GM23248 (cell line): Measurements from ENCODE around the gene TRIM17. TPM values are rescaled to one million over a fixed set of nuclear protein-coding genes. Genes with fewer than 3 reads are reported as not detected.

Experiments
- DNase-seq: peaks from one replicate; pipeline ENCODE4 v3.0.0-alpha.2; 2015
- H2AFZ ChIP-seq: fragments of 200-600 bp; sonication (generic); 2 replicates; pipeline ENCODE4 v1.6.1; 2016; ENCODE audit warnings: antibody characterized with exemption
- H3F3A ChIP-seq: fragments of 200-600 bp; sonication (generic); 2 replicates; pipeline ENCODE4 v1.6.1; 2016; ENCODE audit warnings: mild to moderate bottlenecking, antibody characterized with exemption, mixed run types; ENCODE audit not compliant: insufficient read depth
- H3K27ac ChIP-seq: fragments of 200-600 bp; sonication (generic); 2 replicates; pipeline ENCODE4 v1.5.1; 2016; ENCODE audit warnings: mild to moderate bottlenecking
- H3K27me3 ChIP-seq: fragments of 200-600 bp; sonication (generic); replicated peaks from 2 replicates; pipeline ENCODE4 v1.6.1; 2016; ENCODE audit warnings: mild to moderate bottlenecking; ENCODE audit not compliant: insufficient read depth
- H3K36me3 ChIP-seq: fragments of 200-600 bp; sonication (generic); 2 replicates; pipeline ENCODE4 v1.6.1; 2016; ENCODE audit warnings: low read depth, mild to moderate bottlenecking
- H3K4me1 ChIP-seq: fragments of 200-600 bp; sonication (generic); 2 replicates; pipeline ENCODE4 v1.6.1; 2016; ENCODE audit warnings: mild to moderate bottlenecking; ENCODE audit not compliant: insufficient read depth
- H3K4me2 ChIP-seq: fragments of 200-600 bp; sonication (generic); one replicate; pipeline ENCODE4 v1.6.1; 2016; ENCODE audit warnings: mild to moderate bottlenecking; ENCODE audit not compliant: unreplicated experiment
- H3K4me3 ChIP-seq: fragments of 200-600 bp; sonication (generic); 2 replicates; pipeline ENCODE4 v1.5.1; 2016; ENCODE audit warnings: mild to moderate bottlenecking
- H3K79me2 ChIP-seq: fragments of 200-600 bp; sonication (generic); 2 replicates; pipeline ENCODE4 v1.6.1; 2016; ENCODE audit warnings: mild to moderate bottlenecking; ENCODE audit not compliant: insufficient read depth
- H3K9ac ChIP-seq: fragments of 200-600 bp; sonication (generic); 2 replicates; pipeline ENCODE4 v1.6.1; 2016; ENCODE audit warnings: mild to moderate bottlenecking
- H3K9me2 ChIP-seq: fragments of 200-600 bp; sonication (generic); 2 replicates; pipeline ENCODE4 v1.6.1; 2016; ENCODE audit warnings: mixed run types, mild to moderate bottlenecking, moderate library complexity; ENCODE audit not compliant: insufficient read depth
- H3K9me3 ChIP-seq: fragments of 200-600 bp; sonication (generic); one replicate; pipeline ENCODE4 v1.6.1; 2017; ENCODE audit warnings: low read depth
- H4K20me1 ChIP-seq: fragments of 200-600 bp; sonication (generic); 2 replicates; pipeline ENCODE4 v1.6.0; 2016; ENCODE audit not compliant: insufficient read depth
- EZH2 ChIP-seq: fragments of 200-600 bp; sonication (generic); IDR thresholded peaks from 2 replicates; pipeline ENCODE4 v1.6.1; 2018; ENCODE audit warnings: antibody characterized with exemption, mild to moderate bottlenecking; ENCODE audit not compliant: insufficient read depth, poor library complexity, severe bottlenecking
- EZH2phosphoT487 ChIP-seq: fragments of 200-600 bp; sonication (generic); IDR thresholded peaks from 2 replicates; pipeline ENCODE4 v1.6.1; 2018; ENCODE audit warnings: antibody characterized with exemption, moderate library complexity, mild to moderate bottlenecking, low read depth; ENCODE audit not compliant: insufficient read depth
- WGBS, 2 experiments: methylation state at CpG; one replicate each; pipeline ENCODE4 v1.1.6; 2015 to 2017; ENCODE audit warnings: low lambda C conversion rate in 2 of 2, low coverage in 1 of 2; ENCODE audit errors: missing lambda C conversion rate in 2 of 2; 5-methylcytosine and 5-hydroxymethylcytosine counted together
- in situ Hi-C: fragments of 300-500 bp; cut with MboI; formaldehyde crosslinking; loops from 2 replicates; pipeline ENCODE4 v1.15.0; 2020
- polyA plus RNA-seq: library from polyadenylated mRNA; unstranded; fragments of >200 nt; fragmentation: Nextera tagmentation; extraction: Ambion mirVana; gene quantifications from 2 replicates; pipeline ENCODE4 v1.2.1, GENCODE V29; 2016
- total RNA-seq: library from RNA; depleted of rRNA; stranded (reverse); fragments of >200 nt; shearing (Covaris generic); gene quantifications from 2 replicates; pipeline ENCODE4 v1.2.3, GENCODE V29; 2014

The TRIM17 gene
- total and polyA plus RNA-seq, 2 experiments from 2014 or later: 0.26 TPM; not detected in 1

GRCh38 chr1:228455715-228456114, 39.1 kb upstream of the TRIM17 start:
- Histone ChIP-seq H2AFZ (no peak overlapping the region), H3K27ac (no peak overlapping the region), H4K20me1 (no peaks in the 10 kb centered on the region), H3K9me3 (no peaks in the 10 kb centered on the region), H3K9me2 (no peaks in the 10 kb centered on the region), H3K4me2 (peak overlapping the region; percentile 88), H3F3A (peaks cover 11% of the 10 kb centered on the region), H3K9ac (0 out of 2 replicates have a peak overlapping the region, but pooled peaks have one; percentile 78), H3K4me1 (peaks cover 14% of the 10 kb centered on the region), H3K79me2 (peaks cover 15% of the 10 kb centered on the region; the same call in 1 of the 2 replicates), H3K27me3 (0 out of 2 replicates have a peak, but pooled peaks cover 2% of the 10 kb centered on the region), H3K4me3 (no peak overlapping the region), H3K36me3 (no peaks in the 10 kb centered on the region)
- peak; percentile 20 for DNase-seq
- in situ Hi-C loops: no loop called here
- 23 to 26% methylated on average over 1 of the region's 1 CpG for WGBS, 2 experiments
- no peak for TF ChIP-seq EZH2phosphoT487
- TF ChIP-seq EZH2: no peak

GRCh38 chr1:228454238-228454637, 37.6 kb upstream of the TRIM17 start:
- Histone ChIP-seq H3K36me3 (no peaks in the 10 kb centered on the region), H3K9me2 (no peaks in the 10 kb centered on the region), H3K4me2 (no peak overlapping the region), H2AFZ (no peak overlapping the region), H4K20me1 (no peaks in the 10 kb centered on the region), H3K27ac (no peak overlapping the region), H3K9me3 (no peaks in the 10 kb centered on the region), H3K4me3 (no peak overlapping the region), H3K4me1 (peaks cover 9% of the 10 kb centered on the region), H3F3A (peaks cover 11% of the 10 kb centered on the region; the same call in 1 of the 2 replicates), H3K27me3 (no peaks in the 10 kb centered on the region), H3K79me2 (peaks cover 15% of the 10 kb centered on the region; the same call in 1 of the 2 replicates), H3K9ac (no peak overlapping the region)
- TF ChIP-seq EZH2: no peak
- no peak for TF ChIP-seq EZH2phosphoT487
- DNase-seq: no peak
- in situ Hi-C loops: no loop called here
- WGBS, 2 experiments: 96 to 100% methylated on average over 1 of the region's 1 CpG

GRCh38 chr1:228453614-228454013, 37.0 kb upstream of the TRIM17 start:
- Histone ChIP-seq H3K9ac (no peak overlapping the region), H2AFZ (no peak overlapping the region), H3K9me2 (no peaks in the 10 kb centered on the region), H3K4me1 (peaks cover 9% of the 10 kb centered on the region), H3K4me3 (no peak overlapping the region), H3K79me2 (peaks cover 15% of the 10 kb centered on the region; the same call in 1 of the 2 replicates), H3K9me3 (no peaks in the 10 kb centered on the region), H3K4me2 (no peak overlapping the region), H4K20me1 (no peaks in the 10 kb centered on the region), H3F3A (peaks cover 11% of the 10 kb centered on the region; the same call in 1 of the 2 replicates), H3K27ac (no peak overlapping the region), H3K27me3 (0 out of 2 replicates have a peak, but pooled peaks cover 4% of the 10 kb centered on the region), H3K36me3 (no peaks in the 10 kb centered on the region)
- DNase-seq: no peak
- 95 to 100% methylated on average over 3 of the region's 3 CpGs for WGBS, 2 experiments
- in situ Hi-C loops: no loop called here
- no peak for TF ChIP-seq EZH2phosphoT487
- no peak for TF ChIP-seq EZH2

- H3K9me3 ChIP-seq: no peaks in the 10 kb centered on the region
- no peak overlapping the region for H3K9ac ChIP-seq
- H3K27me3 ChIP-seq: peaks cover 10% of the 10 kb centered on the region; the same call in 1 of the 2 replicates
- H3F3A ChIP-seq: peaks cover 11% of the 10 kb centered on the region; the same call in 1 of the 2 replicates
- H3K36me3 ChIP-seq: no peaks in the 10 kb centered on the region
- in situ Hi-C loops: no loop called here
- TF ChIP-seq EZH2phosphoT487: no peak
- no peak for DNase-seq
- peaks cover 9% of the 10 kb centered on the region for H3K4me1 ChIP-seq
- no peaks in the 10 kb centered on the region for H3K9me2 ChIP-seq
- H4K20me1 ChIP-seq: no peaks in the 10 kb centered on the region
- H3K27ac ChIP-seq: no peak overlapping the region
- H3K4me3 ChIP-seq: no peak overlapping the region
- no peak overlapping the region for H2AFZ ChIP-seq
- H3K79me2 ChIP-seq: peaks cover 15% of the 10 kb centered on the region; the same call in 1 of the 2 replicates
- no peak overlapping the region for H3K4me2 ChIP-seq
- 85 to 87% methylated on average over 10 of the region's 10 CpGs for WGBS, 2 experiments
These were observed 36.4 kb upstream of the TRIM17 start for GRCh38 chr1:228453022-228453560.
